HG02973 (cell line): ENCODE data around the gene TMEM114.

Experiments
- ATAC-seq: cut with Tn5 transposase; IDR thresholded peaks from one replicate; pipeline ENCODE4 v1.9.1; 2021; ENCODE audit warnings: moderate library complexity; ENCODE audit not compliant: unreplicated experiment

The TMEM114 gene

DNA sequence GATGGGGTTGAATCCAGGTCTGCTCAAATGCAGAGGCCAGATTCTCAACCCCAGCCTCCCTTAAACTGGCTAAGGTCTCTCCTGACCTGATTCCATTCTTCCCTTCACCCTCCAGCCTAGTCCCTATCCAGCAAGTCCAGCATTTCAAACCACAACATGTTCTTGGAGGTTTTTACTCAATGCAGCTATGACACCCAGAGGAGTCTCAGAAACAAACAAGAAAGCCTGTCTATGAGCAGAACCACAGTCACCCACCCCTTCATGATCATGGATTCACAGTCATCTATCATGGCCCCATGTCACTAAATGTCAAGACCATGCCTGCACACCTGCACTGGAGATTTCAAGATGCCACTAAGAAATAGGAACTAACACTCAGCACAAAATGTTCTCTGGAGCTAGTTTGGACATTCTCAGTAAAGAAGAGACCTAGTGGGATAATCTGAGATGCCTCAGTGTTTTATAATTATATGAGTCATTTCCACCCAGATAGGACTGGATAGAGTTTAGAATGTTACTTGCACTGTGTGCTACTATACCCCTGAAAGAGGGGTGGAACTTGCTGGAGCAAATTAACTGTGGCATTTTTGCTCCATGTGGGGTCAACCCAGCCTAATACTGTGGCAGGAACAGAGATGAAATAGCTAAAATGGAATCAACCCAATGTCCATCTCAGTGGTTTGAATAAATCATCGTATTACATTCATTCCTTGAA, 21.7 kb upstream of the TMEM114 start:
- ATAC-seq = no peak

DNA sequence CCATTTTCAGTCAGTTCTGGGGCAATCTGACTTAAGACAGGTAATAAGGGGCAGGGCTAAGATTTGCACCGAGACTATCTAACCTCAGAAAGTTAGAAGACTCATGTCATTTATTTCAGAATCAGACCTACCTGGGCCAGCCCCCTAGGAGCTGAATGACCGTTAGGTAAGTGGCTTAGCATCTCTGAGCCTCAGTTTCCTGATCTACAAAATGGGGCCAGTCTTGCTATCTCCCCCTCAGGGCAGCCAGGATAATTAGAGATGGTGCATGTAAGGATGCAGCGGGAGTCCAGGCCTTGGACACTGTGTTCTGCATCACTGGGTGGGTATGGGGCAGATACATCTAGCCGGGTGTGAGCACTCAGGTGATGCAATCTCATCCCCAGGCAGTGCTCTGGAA, 20.8 kb upstream of the TMEM114 start:
- ATAC-seq = no peak

DNA sequence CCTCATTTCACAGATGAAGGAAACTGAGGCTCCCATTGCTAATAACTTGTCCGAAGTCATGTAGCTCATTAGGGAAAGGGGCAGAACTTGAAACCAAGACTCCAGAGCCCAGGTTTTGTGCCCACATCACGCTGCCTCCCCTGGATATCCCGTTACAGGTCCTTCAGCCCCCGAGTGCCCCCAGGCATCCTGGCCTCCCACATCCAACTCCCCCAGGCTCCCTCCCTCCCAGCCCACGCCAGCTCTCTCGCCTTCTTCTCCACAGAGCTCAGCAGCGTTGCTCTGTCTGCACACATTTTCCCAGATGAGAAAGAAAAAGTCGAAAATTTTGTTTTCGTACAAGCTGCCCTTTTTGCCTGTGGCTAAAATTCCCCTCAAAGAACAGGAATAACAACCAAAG, 16.9 kb upstream of the TMEM114 start:
- ATAC-seq = no peak

DNA sequence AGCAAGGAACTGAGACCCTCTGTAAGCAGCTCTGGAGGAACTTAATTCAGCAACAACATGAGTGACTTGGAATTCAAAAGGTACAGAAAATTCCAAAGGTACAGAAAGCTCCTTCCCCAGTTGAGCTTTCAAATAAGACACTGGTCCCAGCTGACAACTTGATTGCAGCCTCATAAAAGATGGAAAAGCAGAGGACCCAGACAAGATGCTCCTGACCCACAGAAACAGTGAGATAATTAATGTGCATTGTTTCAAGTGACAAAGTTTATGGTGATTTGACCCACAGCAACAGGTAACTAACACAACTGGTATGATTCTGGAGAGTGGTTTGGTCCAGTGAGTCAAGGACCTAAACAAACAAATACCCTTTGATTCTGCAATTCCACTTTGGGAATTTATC, 15.2 kb upstream of the TMEM114 start:
- no peak for ATAC-seq

DNA sequence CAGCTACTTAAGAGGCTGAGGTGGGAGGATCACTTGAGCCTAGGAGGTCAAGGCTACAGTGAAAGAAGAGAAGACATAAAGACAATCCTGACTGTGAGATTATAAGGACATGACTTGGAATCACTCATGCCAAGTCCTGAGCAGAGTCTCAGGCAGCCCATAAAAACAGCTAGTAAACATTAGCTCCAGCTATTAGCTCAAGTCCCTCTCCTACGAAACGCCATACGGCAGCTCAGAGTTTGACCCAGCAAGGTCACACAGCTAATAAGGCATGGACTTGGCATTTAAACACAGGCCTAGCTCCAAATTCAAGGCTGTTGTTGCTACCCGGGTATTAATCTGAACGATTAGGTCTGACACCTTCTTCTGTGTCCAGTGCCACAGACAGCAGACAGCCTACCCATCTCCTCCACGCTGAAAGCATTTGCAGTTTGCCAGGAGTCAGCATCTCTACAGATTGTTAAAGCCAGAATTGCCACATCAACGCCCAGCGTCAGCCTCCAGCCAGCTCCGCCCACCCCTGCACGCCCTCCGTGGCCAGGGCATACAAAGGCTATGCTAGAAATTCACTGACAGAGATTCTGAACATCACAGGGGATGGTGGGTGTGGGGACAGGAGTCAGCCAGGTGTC, 9.9 kb upstream of the TMEM114 start:
- ATAC-seq = no peak

DNA sequence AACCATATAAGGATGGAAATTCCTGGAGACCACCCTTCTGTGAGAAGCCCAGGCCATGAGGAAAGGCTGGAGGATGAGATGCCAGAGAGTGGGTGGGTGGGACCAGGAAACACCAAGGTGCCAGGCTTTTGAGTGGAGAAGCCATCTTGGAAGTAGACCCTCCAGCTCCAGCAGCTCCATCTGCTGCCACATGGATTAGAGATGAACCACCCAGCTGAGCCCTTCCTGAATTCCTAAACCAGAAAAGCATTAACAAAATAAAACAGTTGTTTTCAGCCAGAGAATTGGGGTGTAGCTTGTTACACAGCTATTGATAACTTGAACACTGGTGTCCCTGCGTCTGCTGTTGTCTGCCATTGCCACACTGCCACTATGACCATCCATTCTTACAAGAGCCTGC, 6.3 kb upstream of the TMEM114 start:
- ATAC-seq = no peak

DNA sequence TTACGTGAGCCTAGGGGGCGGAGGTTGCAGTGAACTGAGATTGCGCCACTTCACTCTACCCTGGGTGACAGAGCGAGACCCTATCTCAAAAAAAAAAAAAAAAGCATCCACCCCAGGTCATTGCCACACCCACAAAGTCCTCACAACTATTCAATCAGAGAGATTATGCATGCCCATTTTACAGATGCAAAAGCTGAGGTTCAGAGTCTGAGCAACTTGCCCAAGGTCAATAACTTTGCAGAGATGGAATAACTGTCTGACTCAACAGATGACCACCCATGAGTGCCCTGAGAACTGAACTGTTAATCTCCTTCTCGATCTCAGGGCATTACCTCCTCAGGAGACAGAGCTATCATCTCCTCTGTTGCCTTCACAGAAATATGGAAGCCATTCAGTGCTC, 5.5 kb upstream of the TMEM114 start:
- ATAC-seq = no peak

DNA sequence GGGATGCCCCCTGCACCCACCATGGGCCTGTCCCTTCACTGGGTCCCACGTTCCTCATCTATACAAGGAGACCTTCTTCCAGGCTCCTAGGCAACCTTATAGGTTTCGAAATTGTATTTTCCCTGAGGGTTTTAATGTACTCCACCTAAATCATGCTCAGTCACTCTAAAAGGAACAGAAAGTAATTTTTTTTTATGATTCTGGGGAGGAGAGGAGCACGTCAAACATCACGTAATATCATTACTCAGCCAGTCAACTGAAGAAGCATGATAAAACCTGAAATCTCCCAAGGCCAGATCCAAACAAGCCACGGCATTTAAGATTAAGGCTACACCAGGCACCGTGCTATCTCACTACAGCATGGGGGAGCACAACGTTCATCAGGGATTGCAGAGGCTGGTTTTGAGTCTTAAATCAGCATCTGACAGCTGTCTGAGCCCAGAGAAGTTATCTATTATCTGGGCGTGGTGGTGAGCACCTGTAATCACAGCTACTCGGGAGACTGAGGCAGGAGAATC, 3.9 kb upstream of the TMEM114 start:
- ATAC-seq = no peak

DNA sequence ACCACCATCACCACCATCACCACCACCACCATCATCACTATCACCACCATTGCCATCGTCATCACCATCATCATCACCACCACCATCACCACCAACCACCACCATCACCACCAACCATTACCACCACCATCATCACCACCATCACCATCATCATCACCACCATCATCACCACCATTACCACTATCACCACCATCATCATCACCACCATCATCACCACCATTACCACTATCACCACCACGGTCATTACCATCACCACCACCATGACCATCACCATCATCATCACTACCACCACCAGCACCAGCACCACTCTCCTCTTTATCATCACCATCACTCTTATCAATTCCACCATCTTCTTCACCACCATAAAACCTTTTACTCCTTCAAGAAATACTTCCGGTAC, 1.1 kb upstream of the TMEM114 start:
- ATAC-seq = no peak

DNA sequence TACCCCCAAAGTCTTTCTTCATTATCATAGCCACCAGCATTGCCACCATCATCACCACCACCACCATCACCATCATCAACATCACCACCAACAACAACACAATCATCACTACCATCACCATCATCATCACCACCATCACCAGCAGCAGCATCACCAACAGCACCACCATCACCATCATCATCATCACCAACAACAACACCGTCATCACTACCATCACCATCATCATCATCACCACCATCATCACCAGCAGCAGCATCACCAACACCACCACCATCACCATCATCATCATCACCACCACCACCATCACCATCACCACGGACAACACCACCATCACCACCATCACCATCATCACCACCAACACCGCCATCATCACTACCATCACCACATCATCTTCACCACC, 500 bp upstream of the TMEM114 start:
- no peak for ATAC-seq

DNA sequence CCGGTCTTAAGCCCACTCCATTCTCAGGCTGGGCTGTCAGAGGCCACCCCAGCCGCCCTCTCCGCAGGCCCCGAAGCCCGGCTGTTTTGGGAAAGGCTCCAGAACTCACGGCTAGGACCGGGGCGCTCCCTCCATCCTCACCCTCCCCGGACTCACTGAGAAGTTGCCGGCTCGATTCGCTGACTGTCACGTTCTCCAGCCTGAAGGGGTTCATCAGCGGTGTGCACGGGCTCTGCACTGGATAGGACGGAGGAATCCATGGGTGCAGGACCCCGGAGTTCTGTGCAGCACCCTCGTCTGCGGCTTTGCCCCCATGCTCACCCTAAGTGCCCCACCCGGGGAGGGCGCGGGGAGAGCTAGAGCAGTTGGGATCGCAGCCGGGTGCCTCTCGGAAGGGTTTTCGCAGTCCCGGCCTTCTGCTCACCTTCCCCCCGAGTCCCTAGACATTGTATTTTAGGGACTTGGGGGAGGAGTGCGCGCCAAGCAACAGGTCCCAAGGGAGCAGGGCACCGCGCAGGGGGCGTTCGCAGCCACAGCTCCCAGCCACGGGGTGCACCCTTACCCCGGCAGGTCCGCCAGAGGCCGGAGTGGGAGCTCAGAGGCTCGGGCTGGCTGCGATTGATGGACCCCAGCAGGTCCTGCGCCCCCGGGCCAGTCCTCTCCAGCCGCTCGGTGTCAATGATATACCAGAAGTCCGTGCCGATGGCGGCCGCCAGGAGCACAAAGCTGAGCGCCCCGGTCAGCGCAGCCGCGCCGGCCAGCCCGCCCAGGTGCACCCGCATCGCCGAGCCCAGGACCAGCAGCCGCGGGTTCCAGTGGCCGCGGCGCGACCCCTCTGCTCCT, 1.0 kb downstream of the TMEM114 start:
- no peak for ATAC-seq

DNA sequence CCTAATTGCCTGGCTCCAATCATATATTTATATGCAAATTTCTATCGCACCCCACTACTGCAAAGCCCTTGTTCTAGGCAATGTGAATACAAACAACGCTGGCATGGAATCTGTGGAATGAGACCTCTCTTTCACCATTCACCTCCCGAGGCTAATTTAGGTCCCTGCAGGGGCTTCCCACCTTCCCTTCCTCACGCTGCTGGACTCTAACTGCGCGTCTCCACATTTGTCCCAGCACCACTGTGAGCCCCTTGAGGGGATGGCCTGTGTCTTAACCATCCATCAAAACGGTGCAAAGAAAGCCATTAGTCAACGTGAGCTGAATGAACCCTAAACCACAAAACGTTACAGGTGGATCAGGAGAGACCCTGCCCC, 1.6 kb downstream of the TMEM114 start:
- ATAC-seq = no peak

DNA sequence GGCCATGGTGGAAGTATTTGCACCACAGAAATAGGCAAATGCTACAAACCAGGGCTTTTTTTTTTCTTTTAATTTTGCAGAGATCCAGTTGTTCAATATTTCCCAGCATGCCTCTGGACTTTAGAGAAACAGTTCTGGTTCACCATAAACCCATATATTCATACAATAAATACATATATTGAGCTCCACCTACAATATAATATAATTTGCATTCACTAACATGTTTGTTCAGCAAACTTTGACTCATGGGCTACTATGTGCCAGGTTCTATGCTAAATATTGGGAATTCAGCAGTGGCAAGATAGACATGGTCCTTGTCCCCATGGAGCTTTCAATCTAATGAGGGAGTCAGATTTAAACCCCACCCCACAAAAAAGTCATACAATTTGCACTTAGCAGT, 3.2 kb downstream of the TMEM114 start:
- no peak for ATAC-seq

DNA sequence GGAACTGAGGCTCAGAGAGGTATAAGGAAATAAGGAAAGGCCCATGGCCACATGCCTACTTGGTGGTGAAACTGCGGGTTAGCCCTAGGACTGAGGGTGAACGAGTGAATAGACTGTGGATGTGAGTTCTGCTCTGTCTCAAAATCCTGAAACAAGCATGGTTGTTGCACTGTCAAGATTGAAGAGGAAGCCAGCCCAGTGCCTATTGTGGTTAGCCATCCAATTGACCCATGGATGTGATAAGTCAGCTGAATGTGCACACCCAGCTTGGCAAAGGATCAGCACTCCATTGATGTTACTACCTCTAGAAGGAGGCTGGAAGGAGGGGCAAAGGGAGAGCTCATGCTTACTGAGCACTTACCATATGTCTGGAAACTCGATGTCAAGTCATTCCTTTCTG, 4.5 kb downstream of the TMEM114 start:
- ATAC-seq = no peak

DNA sequence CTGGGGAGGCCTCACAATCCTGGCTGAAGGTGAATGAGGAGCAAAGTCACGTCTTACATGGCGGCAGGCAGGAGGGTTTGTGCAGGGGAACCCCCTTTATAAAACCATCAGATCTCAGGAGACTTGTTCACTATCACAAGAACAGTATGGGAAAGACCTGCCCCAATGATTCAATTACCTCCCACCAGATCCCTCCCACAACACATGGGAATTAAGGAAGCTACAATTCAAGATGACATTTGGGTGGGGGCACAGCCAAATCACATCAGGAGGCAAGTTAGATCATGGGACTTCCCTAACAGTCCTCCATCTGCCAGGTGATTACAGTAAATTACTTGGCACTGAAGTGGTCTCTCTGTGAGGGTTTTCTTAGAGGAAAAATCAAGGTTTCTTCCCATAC, 5.3 kb downstream of the TMEM114 start:
- no peak for ATAC-seq

DNA sequence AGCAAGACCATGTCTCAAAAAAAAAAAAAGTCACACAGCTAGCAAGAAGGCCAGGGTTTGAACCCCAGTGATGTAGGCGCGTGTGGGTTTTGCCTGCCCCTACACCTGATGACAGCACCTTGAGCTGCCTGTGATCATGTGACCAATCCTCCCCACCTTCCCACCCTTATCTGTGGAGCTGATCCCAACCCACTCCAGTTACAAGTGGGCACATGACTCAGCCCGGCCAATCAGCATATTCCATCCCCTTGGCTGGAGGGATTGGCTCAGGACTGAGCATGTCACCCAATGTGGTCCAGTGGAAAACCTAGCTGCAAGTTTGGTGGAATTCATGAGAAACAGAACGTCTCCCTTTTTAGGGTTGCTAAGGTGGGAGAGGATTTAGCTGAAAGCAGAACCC, 6.6 kb downstream of the TMEM114 start:
- no peak for ATAC-seq

DNA sequence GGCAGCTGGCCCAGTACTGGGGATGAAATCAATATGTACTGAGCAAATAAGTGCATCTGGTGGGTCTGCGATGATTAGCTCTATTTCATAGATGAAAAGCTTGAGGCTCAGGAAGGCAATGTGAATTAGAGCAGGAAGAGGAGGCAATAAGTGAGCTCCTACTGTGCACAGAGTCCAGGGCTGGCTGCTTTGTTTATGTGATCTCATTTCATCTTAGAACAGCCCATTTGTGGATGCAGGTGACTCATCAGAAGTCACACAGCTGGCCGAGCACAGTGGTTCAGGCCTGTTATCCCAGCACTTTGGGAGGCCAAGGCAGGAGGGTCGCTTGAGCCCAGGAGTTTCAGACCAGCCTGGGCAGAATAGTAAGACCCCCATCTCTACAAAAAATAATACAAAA, 7.1 kb downstream of the TMEM114 start:
- no peak for ATAC-seq

DNA sequence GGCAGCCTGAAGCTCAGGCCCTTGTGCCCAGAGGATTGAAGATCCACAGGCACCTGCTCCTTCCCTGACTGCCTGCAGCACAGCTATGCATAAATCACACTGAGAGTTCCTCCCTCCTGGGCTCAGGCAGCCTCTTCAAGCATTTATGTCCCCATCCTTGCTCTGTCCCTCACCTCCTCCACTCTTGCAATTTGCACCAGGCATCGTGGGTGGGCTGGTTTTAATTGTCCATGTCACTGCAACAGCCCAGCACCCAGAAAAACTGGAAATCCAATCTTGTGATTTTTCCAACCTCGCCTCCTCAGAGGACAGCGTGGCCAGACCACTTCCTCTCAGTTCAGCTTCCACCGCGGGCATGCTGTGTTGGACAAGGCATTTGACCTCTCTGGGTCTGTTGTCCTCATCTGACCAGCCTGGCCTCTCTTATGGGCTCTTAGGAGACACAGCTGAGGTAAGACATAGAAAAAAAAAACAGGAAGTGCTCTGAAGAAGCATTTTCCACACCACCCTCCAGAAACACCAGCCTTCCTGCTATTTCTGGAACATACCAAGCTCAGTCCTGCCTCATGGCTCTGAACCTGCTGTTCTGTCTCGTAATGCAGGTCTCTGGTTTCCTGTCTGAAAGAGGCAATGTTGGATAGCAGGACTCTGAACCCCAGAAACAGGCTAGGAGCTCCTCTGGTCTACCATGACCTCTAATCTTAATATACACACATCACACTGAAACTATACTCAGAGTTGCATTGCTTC, 8.3 kb downstream of the TMEM114 start:
- no peak for ATAC-seq

DNA sequence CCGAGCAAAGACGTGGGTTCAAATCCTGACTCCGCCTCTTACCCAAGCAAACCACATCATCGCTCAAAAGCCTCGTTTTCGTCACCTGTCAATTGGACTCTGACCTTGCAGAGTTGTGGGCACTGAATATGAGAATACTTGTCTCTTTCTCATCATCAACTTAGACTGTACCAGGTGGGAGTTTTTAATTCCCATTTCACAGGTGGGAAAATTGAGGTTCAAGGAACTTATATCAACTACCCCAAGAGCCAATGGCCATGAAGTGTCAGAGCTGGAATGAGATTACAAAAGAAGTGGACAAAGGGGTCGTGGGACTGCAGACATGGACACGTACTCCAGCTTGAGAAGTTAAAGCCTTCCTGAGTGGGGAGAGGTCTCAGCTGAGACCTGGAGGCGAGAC, 10.8 kb downstream of the TMEM114 start:
- ATAC-seq = no peak

DNA sequence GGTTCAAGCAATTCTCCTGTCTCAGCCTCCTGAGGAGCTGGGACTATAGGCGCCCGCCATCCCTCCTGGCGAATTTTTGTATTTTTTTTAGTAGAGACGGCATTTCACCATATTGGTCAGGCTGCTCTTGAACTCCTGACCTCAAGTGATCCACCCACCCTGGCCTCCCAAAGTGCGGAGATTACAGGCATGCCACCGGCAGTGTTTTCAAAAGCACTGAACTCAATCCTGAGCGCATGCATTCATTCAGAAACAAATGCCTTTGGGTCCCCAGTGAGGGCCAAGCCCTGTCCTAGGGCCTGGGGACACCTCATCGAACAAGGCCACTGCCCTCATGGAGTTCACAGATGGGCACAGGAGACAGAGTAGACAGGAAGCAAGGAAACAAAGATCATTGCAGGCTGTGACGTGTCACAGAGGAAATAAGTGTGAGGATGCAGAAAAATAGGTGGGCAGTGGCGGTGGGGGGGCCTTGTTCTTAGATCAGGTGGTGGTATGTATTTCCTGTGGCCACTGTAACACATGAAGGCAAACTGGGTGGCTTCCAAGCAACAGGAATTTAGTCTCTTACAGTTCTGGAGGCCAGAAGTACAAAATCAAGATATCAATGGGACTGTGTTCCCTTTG, 12.5 kb downstream of the TMEM114 start:
- no peak for ATAC-seq
